HepG2 (cell line): ENCODE measurements around the gene KRT34. TPM values are rescaled to one million over a fixed set of nuclear protein-coding genes. Genes with fewer than 3 reads are reported as not detected.
A peak's percentile ranks its signal among the peaks of the same experiment; 100 is the strongest.

ENCODE experiments used
- CBX2 ChIP-seq, 2 experiments: fragments of 200-600 bp in 1 of 2; sonication (generic); formaldehyde crosslinking in 1 of 2; IDR thresholded peaks; 2 replicates each; pipeline versions ENCODE4 v1.7.0 to v1.8.1; 2018 to 2022; ENCODE audit warnings: low read depth in 2 of 2, low read length in 1 of 2, mild to moderate bottlenecking in 1 of 2, missing genetic modification reagents in 1 of 2
- FOXA3 ChIP-seq: IDR thresholded peaks from 2 replicates; pipeline ENCODE4 v1.6.1; 2016; ENCODE audit warnings: missing genetic modification reagents, missing compliant biosample characterization
- FOXJ3 ChIP-seq: sonication (generic); formaldehyde crosslinking; IDR thresholded peaks from 2 replicates; pipeline ENCODE4 v1.4.0; 2020; ENCODE audit warnings: missing genetic modification reagents, mild to moderate bottlenecking, borderline replicate concordance
- FOXK1 ChIP-seq: sonication (generic); formaldehyde crosslinking; IDR thresholded peaks from 2 replicates; pipeline ENCODE4 v1.4.0; 2020; ENCODE audit warnings: low read depth, missing genetic modification reagents, borderline replicate concordance
- GLI4 ChIP-seq: sonication (generic); formaldehyde crosslinking; IDR thresholded peaks from 2 replicates; pipeline ENCODE4 v1.5.1; 2020; ENCODE audit warnings: missing genetic modification reagents, mild to moderate bottlenecking, moderate library complexity, borderline replicate concordance
- HDAC2 ChIP-seq: sonication (generic); formaldehyde crosslinking; IDR thresholded peaks from 2 replicates; pipeline ENCODE4 v1.4.0; 2020; ENCODE audit warnings: missing genetic modification reagents
- HHEX ChIP-seq: IDR thresholded peaks from 2 replicates; pipeline ENCODE4 v1.6.1; 2016; ENCODE audit warnings: control low read depth
- HOXA9 ChIP-seq: sonication (generic); formaldehyde crosslinking; IDR thresholded peaks from 2 replicates; pipeline ENCODE4 v1.8.1; 2022; ENCODE audit warnings: missing genetic modification reagents, mild to moderate bottlenecking, moderate library complexity, borderline replicate concordance
- KAT7 ChIP-seq: IDR thresholded peaks from 2 replicates; pipeline ENCODE4 v1.6.1; 2018; ENCODE audit warnings: borderline replicate concordance, missing compliant biosample characterization
- PAWR ChIP-seq: sonication (generic); formaldehyde crosslinking; IDR thresholded peaks from 2 replicates; pipeline ENCODE4 v1.4.0; 2020; ENCODE audit warnings: missing genetic modification reagents, mild to moderate bottlenecking, borderline replicate concordance
- POLR2AphosphoS5 ChIP-seq: IDR thresholded peaks from 2 replicates; pipeline ENCODE4 v1.6.1; 2012; ENCODE audit warnings: low read depth, low read length
- RARG ChIP-seq: sonication (generic); formaldehyde crosslinking; IDR thresholded peaks from 2 replicates; pipeline ENCODE4 v1.4.0; 2020; ENCODE audit warnings: low read depth, mild to moderate bottlenecking, missing genetic modification reagents
- RBAK ChIP-seq: sonication (generic); formaldehyde crosslinking; IDR thresholded peaks from 2 replicates; pipeline ENCODE4 v1.5.1; 2020; ENCODE audit warnings: mild to moderate bottlenecking, missing genetic modification reagents
- RCOR2 ChIP-seq: IDR thresholded peaks from 2 replicates; pipeline ENCODE4 v1.6.1; 2016; ENCODE audit warnings: missing biosample characterization, missing genetic modification reagents
- RFX1 ChIP-seq: fragments of 450-650 bp; IDR thresholded peaks from 2 replicates; pipeline ENCODE4 v1.6.1; 2017
- RFX5 ChIP-seq: IDR thresholded peaks from 2 replicates; pipeline ENCODE4 v1.6.1; 2011; ENCODE audit warnings: low read depth, low read length, improper control_type of control experiment
- RXRA ChIP-seq: sonication (generic); formaldehyde crosslinking; IDR thresholded peaks from 2 replicates; pipeline ENCODE4 v1.5.1; 2020; ENCODE audit warnings: missing genetic modification reagents
- SOX6 ChIP-seq, 2 experiments: fragments of 450-650 bp in 1 of 2; sonication (generic) in 1 of 2; formaldehyde crosslinking in 1 of 2; IDR thresholded peaks; 2 replicates each; pipeline versions ENCODE4 v1.4.0 to v1.6.1; 2017 to 2020; ENCODE audit warnings: antibody characterized with exemption in 1 of 2, mild to moderate bottlenecking in 1 of 2, missing genetic modification reagents in 1 of 2
- SYNCRIP ChIP-seq: fragments of 200-400 bp; formaldehyde crosslinking; IDR thresholded peaks from 2 replicates; pipeline ENCODE4 v1.6.1; 2018; ENCODE audit warnings: mild to moderate bottlenecking, low read depth, low read length; ENCODE audit not compliant: insufficient read depth
- THAP7 ChIP-seq: sonication (generic); formaldehyde crosslinking; IDR thresholded peaks from 2 replicates; pipeline ENCODE4 v1.8.1; 2023; ENCODE audit warnings: mild to moderate bottlenecking, missing genetic modification reagents
- ZBTB7A ChIP-seq: sonication (generic); formaldehyde crosslinking; IDR thresholded peaks from 2 replicates; pipeline ENCODE4 v1.8.0; 2022; ENCODE audit warnings: mild to moderate bottlenecking, missing genetic modification reagents
- ZC3H13 ChIP-seq: sonication (generic); formaldehyde crosslinking; IDR thresholded peaks from 2 replicates; pipeline ENCODE4 v1.8.1; 2023; ENCODE audit warnings: mild to moderate bottlenecking, missing genetic modification reagents, moderate library complexity
- ZC3H4 ChIP-seq: sonication (generic); formaldehyde crosslinking; IDR thresholded peaks from 2 replicates; pipeline ENCODE4 v1.4.0; 2020; ENCODE audit warnings: missing genetic modification reagents, borderline replicate concordance
- ZNF264 ChIP-seq: sonication (generic); formaldehyde crosslinking; IDR thresholded peaks from 2 replicates; pipeline ENCODE4 v1.4.0; 2020; ENCODE audit warnings: missing genetic modification reagents
- ZNF552 ChIP-seq: sonication (generic); formaldehyde crosslinking; IDR thresholded peaks from 2 replicates; pipeline ENCODE4 v1.9.0; 2022; ENCODE audit warnings: missing genetic modification reagents, mild to moderate bottlenecking, borderline replicate concordance
- ZNF639 ChIP-seq: conservative IDR thresholded peaks from 2 replicates; pipeline ENCODE4 v1.6.1; 2018; ENCODE audit warnings: missing genetic modification reagents
- ZNF644 ChIP-seq: IDR thresholded peaks from 2 replicates; pipeline ENCODE4 v1.6.1; 2016; ENCODE audit warnings: low read depth
- ZNF749 ChIP-seq: sonication (generic); formaldehyde crosslinking; IDR thresholded peaks from 2 replicates; pipeline ENCODE4 v1.8.0; 2022; ENCODE audit warnings: mild to moderate bottlenecking, missing genetic modification reagents, moderate library complexity, borderline replicate concordance
- ZNF776 ChIP-seq: sonication (generic); formaldehyde crosslinking; IDR thresholded peaks from 2 replicates; pipeline ENCODE4 v1.4.0; 2020; ENCODE audit warnings: mild to moderate bottlenecking, missing genetic modification reagents
- ZUFSP ChIP-seq: sonication (generic); formaldehyde crosslinking; IDR thresholded peaks from 2 replicates; pipeline ENCODE4 v1.9.0; 2021; ENCODE audit warnings: missing genetic modification reagents, mild to moderate bottlenecking, borderline replicate concordance
- polyA plus RNA-seq, 8 experiments: library from polyadenylated mRNA; depleted of rRNA in 3 of 8; stranded (reverse) in 7 of 8; unstranded in 1 of 8; fragments of >200 nt; fragmentation: Illumina TruSeq in 4 of 8; extraction: Trizol in 4 of 8; gene quantifications; 2 replicates each; pipeline versions ENCODE4 v1.2.1 to v1.2.3, GENCODE V29; 2011 to 2016; ENCODE audit warnings: low read depth in 4 of 8, missing spikeins in 1 of 8, mixed read lengths in 1 of 8; ENCODE audit not compliant: insufficient read depth in 1 of 8
- total RNA-seq, 5 experiments: library from RNA; depleted of rRNA; stranded (reverse); fragments of >200 nt; fragmentation: Illumina TruSeq; extraction: Trizol; gene quantifications; 2 replicates each; pipeline ENCODE4 v1.2.3, GENCODE V29; 2016; ENCODE audit warnings: low read depth in 1 of 5

KRT34 gene
- total and polyA plus RNA-seq, 2 of the 13 experiments (the other 11 are each of a cell fraction or from before 2014, with no cell fraction given) = not detected

- TF ChIP-seq SYNCRIP (no peak), ZUFSP (CRISPR knock-in tag) (no peak), HHEX (CRISPR knock-in tag) (no peak), CBX2 (IDR thresholded peaks at IDR 0.05; ENCODE audit: low read depth, low read length) (no peak), CBX2 (CRISPR knock-in tag; IDR thresholded peaks at IDR 0.05; ENCODE audit: low read depth) (no peak), HDAC2 (CRISPR knock-in tag) (peak; percentile 65; the same call in 1 of the 2 replicates), FOXK1 (CRISPR knock-in tag) (0 out of 2 replicates have a peak, but pooled peaks have one; percentile 20), ZNF776 (no peak), FOXA3 (peak; percentile 66), THAP7 (CRISPR knock-in tag) (no peak), ZNF749 (CRISPR knock-in tag) (no peak), RARG (no peak), GLI4 (no peak), PAWR (CRISPR knock-in tag) (no peak), RCOR2 (peak; percentile 65; the same call in 1 of the 2 replicates), ZC3H13 (CRISPR knock-in tag) (no peak), SOX6 (IDR thresholded peaks at IDR 0.05) (no peak), SOX6 (CRISPR knock-in tag; IDR thresholded peaks at IDR 0.05) (peak; percentile 85), ZNF264 (no peak; the same call in 1 of the 2 replicates), ZNF644 (CRISPR knock-in tag) (peak; percentile 97), KAT7 (CRISPR knock-in tag) (no peak), RBAK (no peak), ZBTB7A (CRISPR knock-in tag) (no peak), ZC3H4 (CRISPR knock-in tag) (no peak), ZNF552 (CRISPR knock-in tag) (no peak), FOXJ3 (CRISPR knock-in tag) (peak; percentile 47; the same call in 1 of the 2 replicates), RFX1 (no peak), RXRA (CRISPR knock-in tag) (peak; percentile 82; the same call in 1 of the 2 replicates), HOXA9 (CRISPR knock-in tag) (no peak), POLR2AphosphoS5 (no peak), ZNF639 (0 out of 2 replicates have a peak, but pooled peaks have one; percentile 46), RFX5 (no peak)
Measured at GRCh38 chr17:41415833-41416335, 33.8 kb upstream of the KRT34 start (continued).
